HAP-1 (cell line): Measurements from ENCODE around the gene ECEL1.
"Not testable (repeated sequence)": the region's sequence is repeated elsewhere in the genome, so short reads cannot be mapped to it uniquely, and the experiment has no call there.

Source experiments
- DNase-seq, 2 experiments: peaks; one replicate each; pipeline ENCODE4 v3.0.0-alpha.2; 2016 to 2020; ENCODE audit warnings: low spot score in 2 of 2
- H3K27me3 ChIP-seq: fragments of 250-450 bp; sonication (Bioruptor Pico); 2 replicates; pipeline ENCODE4 v1.5.1; 2020; ENCODE audit warnings: low read depth, mild to moderate bottlenecking, moderate library complexity
- H3K36me3 ChIP-seq: fragments of 250-450 bp; sonication (Bioruptor Pico); replicated peaks from 2 replicates; pipeline ENCODE4 v1.5.1; 2020; ENCODE audit warnings: mild to moderate bottlenecking
- H3K4me1 ChIP-seq: fragments of 250-450 bp; sonication (Bioruptor Pico); 2 replicates; pipeline ENCODE4 v1.5.1; 2020; ENCODE audit warnings: mild to moderate bottlenecking
- H3K4me3 ChIP-seq: fragments of 250-450 bp; sonication (Bioruptor Pico); 2 replicates; pipeline ENCODE4 v1.5.1; 2020; ENCODE audit warnings: mild to moderate bottlenecking, moderate library complexity
- H3K9me3 ChIP-seq: fragments of 250-450 bp; sonication (Bioruptor Pico); 2 replicates; pipeline ENCODE4 v1.5.1; 2020; ENCODE audit warnings: mild to moderate bottlenecking, moderate library complexity
- in situ Hi-C: fragments of 300-500 bp; cut with MboI; formaldehyde crosslinking; loops from 3 replicates; pipeline ENCODE4 v1.14.3; 2020; ENCODE audit warnings: low sequenced_read_pairs, inconsistent platforms, mixed read lengths

The ECEL1 gene, protein sequence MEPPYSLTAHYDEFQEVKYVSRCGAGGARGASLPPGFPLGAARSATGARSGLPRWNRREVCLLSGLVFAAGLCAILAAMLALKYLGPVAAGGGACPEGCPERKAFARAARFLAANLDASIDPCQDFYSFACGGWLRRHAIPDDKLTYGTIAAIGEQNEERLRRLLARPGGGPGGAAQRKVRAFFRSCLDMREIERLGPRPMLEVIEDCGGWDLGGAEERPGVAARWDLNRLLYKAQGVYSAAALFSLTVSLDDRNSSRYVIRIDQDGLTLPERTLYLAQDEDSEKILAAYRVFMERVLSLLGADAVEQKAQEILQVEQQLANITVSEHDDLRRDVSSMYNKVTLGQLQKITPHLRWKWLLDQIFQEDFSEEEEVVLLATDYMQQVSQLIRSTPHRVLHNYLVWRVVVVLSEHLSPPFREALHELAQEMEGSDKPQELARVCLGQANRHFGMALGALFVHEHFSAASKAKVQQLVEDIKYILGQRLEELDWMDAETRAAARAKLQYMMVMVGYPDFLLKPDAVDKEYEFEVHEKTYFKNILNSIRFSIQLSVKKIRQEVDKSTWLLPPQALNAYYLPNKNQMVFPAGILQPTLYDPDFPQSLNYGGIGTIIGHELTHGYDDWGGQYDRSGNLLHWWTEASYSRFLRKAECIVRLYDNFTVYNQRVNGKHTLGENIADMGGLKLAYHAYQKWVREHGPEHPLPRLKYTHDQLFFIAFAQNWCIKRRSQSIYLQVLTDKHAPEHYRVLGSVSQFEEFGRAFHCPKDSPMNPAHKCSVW

DNA sequence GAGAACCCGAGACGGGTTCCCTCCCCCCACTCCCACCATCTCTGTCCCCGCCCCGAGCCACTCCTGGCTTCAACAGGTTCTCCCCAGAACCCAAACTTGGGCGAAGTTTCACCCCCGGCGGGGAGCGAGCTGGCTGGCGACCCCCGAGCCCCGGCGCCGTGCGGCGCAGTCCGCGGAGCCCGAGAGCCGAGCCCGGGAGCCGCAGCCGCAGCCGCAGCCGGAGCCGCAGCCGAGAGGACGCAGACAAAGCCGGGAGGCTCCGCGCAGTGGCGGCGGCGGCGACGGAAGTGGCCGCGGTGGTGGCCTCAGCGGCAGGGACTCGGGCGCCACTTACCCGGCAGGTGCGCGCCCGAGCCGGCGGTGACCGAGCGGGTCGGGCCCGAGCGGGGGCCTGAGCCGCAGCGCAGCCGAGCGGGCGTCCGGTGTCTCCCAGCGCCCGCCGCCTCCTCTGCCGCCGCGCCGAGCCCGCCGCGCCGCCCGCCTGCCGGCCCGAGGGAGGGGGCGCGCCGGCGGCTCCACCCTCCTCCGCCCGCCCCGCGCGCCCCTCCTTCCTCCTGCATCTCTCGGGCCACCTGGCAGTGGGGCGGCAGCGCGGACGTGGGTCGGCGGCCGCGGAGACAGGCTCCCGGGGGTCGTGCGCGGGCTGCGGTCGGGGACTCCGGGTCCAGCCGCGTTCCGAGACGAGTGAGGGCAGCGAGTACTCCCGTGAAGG is at the start of gene ECEL1:
TSS of gene ECEL1 (minus strand) at position 450 of the 712 bp plus-strand sequence. CDS start 1,181 bp downstream, outside the sequence.
- Histone ChIP-seq H3K9me3 (no peaks in the 10 kb centered on the region), H3K4me1 (no peaks in the 10 kb centered on the region), H3K4me3 (no peak within 1 kb of the TSS), H3K27me3 (peaks cover 44% of the 10 kb centered on the region), H3K36me3 (no peaks in the 10 kb centered on the region)
- in situ Hi-C loops = no loop called here
- DNase-seq = no peak

GRCh38 chr2:232537079-232537478 is 49.4 kb upstream of the ECEL1 start:
- no peaks in the 10 kb centered on the region for H3K27me3 ChIP-seq
- in situ Hi-C loops = no loop called here

GRCh38 chr2:232535761-232536530 is 48.3 kb upstream of the ECEL1 start:
- Histone ChIP-seq H3K4me1 (no peaks in the 10 kb centered on the region), H3K36me3 (no peaks in the 10 kb centered on the region), H3K4me3 (no peak overlapping the region), H3K27me3 (no peaks in the 10 kb centered on the region), H3K9me3 (no peaks in the 10 kb centered on the region)
- in situ Hi-C loops = no loop called here
- no peak for DNase-seq

More at GRCh38 chr2:232537079-232537478, 49.4 kb upstream of the ECEL1 start:
- Histone ChIP-seq H3K9me3 (no peaks in the 10 kb centered on the region), H3K4me3 (no peak overlapping the region), H3K36me3 (no peaks in the 10 kb centered on the region), H3K4me1 (no peaks in the 10 kb centered on the region)
- peak in 1 of 2 experiments; percentile 39 for DNase-seq

DNA sequence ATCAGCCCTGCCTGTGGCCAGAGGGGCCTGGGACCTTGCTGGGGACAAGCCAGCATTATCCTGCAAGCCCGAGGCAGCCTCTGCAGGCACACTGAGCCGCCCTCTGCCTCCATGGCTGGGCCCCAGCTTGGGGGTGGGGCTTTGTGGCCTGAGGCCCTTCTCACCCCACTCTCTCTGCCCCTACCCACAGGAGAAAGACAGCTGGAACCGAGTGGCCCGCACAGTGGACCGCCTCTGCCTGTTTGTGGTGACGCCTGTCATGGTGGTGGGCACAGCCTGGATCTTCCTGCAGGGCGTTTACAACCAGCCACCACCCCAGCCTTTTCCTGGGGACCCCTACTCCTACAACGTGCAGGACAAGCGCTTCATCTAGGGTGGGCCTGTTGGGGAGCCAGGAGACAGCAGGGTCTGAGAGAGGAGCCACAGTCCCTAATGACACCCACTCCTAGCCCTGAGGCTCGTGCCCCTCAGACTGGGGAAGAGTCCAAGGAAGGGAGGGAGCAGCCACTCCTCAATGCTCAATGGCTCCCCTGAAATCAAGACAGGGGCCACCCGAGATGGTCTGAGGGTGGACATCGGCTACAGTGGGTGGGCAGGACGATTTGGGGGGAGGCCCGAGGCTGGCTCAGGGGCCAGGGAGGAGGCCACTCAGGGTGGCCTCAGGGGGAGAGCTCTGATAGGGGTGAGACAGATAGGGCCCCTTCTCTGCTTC is 47.5 kb upstream of the ECEL1 start:
- in situ Hi-C loops = no loop called here
- Histone ChIP-seq H3K9me3 (no peaks in the 10 kb centered on the region), H3K4me3 (no peak overlapping the region), H3K27me3 (no peaks in the 10 kb centered on the region), H3K36me3 (no peaks in the 10 kb centered on the region), H3K4me1 (no peaks in the 10 kb centered on the region)
- no peak for DNase-seq

DNA sequence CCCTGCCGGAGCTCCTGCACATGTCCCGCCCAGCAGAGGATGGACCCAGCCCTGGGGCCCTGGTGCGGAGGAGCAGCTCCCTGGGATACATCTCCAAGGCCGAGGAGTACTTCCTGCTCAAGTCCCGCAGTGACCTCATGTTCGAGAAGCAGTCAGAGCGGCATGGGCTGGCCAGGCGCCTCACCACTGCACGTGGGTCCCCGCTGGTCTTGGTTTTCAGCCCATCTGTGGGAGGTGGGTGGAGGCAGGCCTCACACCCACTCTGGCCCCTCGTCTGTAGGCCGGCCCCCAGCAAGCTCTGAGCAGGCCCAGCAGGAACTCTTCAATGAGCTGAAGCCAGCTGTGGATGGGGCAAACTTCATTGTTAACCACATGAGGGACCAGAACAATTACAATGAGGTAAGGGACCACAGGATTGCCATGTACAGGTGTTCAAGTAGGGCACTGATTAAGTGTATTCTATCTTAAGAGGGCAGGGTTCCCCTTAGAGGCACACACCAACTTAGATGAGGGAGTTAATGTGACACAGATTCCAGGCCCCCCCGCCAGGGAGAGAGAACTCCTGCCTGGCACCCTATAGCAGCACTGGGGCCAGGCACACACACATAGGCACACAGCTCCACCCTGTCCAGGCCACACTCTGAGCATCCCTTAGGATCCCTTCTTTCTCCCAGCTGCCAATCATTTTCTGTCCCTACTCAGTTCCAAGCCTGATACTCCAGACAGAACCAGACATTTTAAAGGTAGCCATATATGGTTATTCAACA is 46.5 kb upstream of the ECEL1 start:
- no peaks in the 10 kb centered on the region for H3K4me1 ChIP-seq
- no peak for DNase-seq
- H3K4me3 ChIP-seq = no peak overlapping the region
- in situ Hi-C loops = no loop called here
- H3K27me3 ChIP-seq = no peaks in the 10 kb centered on the region
- no peaks in the 10 kb centered on the region for H3K36me3 ChIP-seq
- no peaks in the 10 kb centered on the region for H3K9me3 ChIP-seq

DNA sequence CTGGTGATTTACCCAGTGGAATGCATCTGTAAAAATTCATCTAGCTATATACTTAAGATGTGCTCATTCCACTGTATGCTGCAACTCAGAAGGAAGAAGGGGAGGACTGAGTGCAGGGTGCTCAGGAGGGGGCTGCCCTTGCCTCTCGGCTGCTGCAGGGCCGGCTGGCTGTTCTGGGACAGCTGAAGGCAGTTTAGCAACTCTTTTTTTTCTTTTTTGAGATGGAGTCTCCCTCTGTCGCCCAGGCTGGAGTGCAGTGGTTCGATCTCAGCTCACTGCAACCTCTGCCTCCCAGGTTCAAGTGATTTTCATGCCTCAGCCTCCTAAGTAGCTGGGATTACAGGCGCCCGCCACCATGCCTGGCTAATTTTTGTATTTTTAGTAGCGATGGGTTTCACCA is 45.2 kb upstream of the ECEL1 start:
- H3K4me1 ChIP-seq, H3K27me3 ChIP-seq, H3K4me3 ChIP-seq, DNase-seq, in situ Hi-C loops, H3K9me3 ChIP-seq, H3K36me3 ChIP-seq: not testable (repeated sequence)

GRCh38 chr2:232532419-232532818 is 44.8 kb upstream of the ECEL1 start:
- in situ Hi-C loops = no loop called here
- Histone ChIP-seq H3K27me3 (no peaks in the 10 kb centered on the region), H3K4me1 (no peaks in the 10 kb centered on the region), H3K36me3 (no peaks in the 10 kb centered on the region), H3K9me3 (no peaks in the 10 kb centered on the region), H3K4me3 (no peak overlapping the region)
- no peak for DNase-seq

DNA sequence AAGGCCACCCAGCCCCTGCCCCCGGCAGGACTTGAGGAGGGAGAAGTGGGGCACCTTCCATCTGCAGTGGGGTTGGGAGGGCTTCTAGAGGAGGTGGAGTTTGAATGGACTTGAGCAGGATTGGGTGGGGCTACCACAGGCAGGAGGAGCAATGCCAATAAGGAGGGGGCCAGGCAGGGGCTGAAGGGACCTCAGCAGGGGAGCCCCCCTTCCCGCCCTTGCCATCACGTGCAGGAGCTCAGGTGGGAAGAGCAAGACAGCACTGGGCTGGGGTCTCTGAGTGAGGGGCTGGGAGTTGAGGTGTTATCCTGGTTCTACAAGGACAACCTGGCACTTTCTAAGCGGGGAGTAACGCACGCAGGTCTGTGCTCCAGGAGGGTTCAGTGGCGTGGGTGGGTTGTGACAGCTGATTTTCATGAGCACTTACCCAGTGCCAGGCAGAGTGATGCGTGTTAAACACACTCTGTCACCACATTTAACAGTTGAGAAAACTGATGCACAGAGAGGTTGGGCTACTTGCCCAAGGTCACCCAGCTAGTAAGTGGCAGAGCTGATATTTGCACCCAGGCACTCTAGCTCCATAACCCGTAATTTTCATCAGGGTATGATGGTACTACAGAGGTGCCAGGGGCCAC is 43.1 kb upstream of the ECEL1 start:
- Histone ChIP-seq H3K4me1 (no peaks in the 10 kb centered on the region), H3K9me3 (no peaks in the 10 kb centered on the region), H3K27me3 (no peaks in the 10 kb centered on the region), H3K4me3 (no peak overlapping the region), H3K36me3 (no peaks in the 10 kb centered on the region)
- in situ Hi-C loops = no loop called here
- DNase-seq = no peak

GRCh38 chr2:232529806-232530547 is 42.3 kb upstream of the ECEL1 start:
- H3K36me3 ChIP-seq = no peaks in the 10 kb centered on the region
- no peaks in the 10 kb centered on the region for H3K4me1 ChIP-seq
- no peak overlapping the region for H3K4me3 ChIP-seq
- no peaks in the 10 kb centered on the region for H3K9me3 ChIP-seq
- in situ Hi-C loops = loop anchor here (5.0 kb wide), 1 partner anchor 628 kb away; no protein-coding TSS in a partner anchor
- DNase-seq = no peak
- no peaks in the 10 kb centered on the region for H3K27me3 ChIP-seq

- in situ Hi-C loops = loop anchor here (5.0 kb wide), 1 partner anchor 627 kb away; no protein-coding TSS in a partner anchor
- no peaks in the 10 kb centered on the region for H3K27me3 ChIP-seq
- DNase-seq = no peak
- no peak overlapping the region for H3K4me3 ChIP-seq
- no peaks in the 10 kb centered on the region for H3K4me1 ChIP-seq
- no peaks in the 10 kb centered on the region for H3K36me3 ChIP-seq
- H3K9me3 ChIP-seq = no peaks in the 10 kb centered on the region
Measured at GRCh38 chr2:232528746-232529460, 41.3 kb upstream of the ECEL1 start.

- Histone ChIP-seq H3K4me3 (no peak overlapping the region), H3K36me3 (no peaks in the 10 kb centered on the region), H3K27me3 (peaks cover 8% of the 10 kb centered on the region), H3K4me1 (no peaks in the 10 kb centered on the region), H3K9me3 (no peaks in the 10 kb centered on the region)
- in situ Hi-C loops = loop anchor here (5.0 kb wide), 1 partner anchor 626 kb away; no protein-coding TSS in a partner anchor
- DNase-seq = no peak
Measured at GRCh38 chr2:232527905-232528470, 40.4 kb upstream of the ECEL1 start.
